Activated CD4-positive, alpha-beta T cell treated with anti-CD3 and anti-CD28 coated beads for 48 hours (primary cell): ENCODE data around the gene CNGA1.
"Not testable (repeated sequence)": the region's sequence is repeated elsewhere in the genome, so short reads cannot be mapped to it uniquely, and the experiment has no call there.

Experiments
- DNase-seq: peaks from one replicate; pipeline ENCODE4 v3.0.0-alpha.2; 2020

Gene CNGA1

DNA sequence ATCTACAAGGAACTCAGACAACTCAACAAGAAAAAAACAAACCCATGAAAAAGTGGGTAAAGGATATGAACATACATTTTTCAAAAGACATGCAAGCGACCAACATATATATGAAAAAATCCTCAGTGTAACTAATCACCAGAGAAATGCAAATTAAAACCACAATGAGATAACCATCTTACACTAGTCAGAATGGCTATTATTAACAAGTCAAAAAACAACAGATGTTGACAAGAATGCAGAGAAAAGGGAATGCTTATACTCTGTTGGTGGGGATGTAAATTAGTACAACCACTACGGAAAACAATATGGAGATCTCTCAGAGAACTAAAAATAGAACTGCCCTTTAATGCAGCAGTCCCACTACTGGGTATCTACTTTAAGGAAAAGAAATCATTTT, 12.2 kb upstream of the CNGA1 start:
- no peak for DNase-seq

DNA sequence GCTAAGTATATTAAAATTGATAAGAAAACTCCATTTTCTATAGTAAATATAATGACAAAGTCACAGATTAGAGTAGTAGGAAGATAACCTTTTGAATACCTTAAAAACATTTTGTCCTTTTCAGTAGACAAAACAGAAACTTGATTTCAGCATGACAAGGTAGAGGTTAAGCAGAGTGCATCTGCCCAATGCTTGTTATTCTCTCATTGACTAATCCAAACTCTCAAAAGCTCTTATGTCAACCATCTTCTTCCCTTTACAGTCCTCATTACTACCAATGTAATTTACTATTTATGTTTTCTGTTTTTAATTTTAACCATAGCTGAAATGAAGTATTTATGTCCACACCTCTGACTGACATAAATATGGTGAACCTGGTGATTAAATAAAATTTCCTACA, 11.2 kb upstream of the CNGA1 start:
- DNase-seq: no peak

DNA sequence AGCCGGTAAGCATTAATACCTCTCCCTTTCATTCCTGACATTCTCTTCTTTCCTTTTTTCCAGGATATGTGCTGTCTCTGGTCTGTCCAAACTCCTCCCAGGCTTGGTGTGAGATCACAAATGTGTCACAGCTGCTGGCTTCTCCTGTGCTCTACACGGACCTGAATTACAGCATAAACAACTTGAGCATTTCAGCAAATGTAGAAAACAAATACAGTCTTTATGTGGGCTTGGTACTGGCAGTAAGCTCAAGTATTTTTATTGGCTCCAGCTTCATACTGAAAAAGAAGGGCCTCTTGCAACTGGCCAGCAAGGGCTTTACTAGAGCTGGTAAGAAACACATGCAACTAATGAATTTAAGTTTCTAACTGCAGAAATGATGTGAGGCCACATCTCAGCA, 8.5 kb upstream of the CNGA1 start:
- no peak for DNase-seq

DNA sequence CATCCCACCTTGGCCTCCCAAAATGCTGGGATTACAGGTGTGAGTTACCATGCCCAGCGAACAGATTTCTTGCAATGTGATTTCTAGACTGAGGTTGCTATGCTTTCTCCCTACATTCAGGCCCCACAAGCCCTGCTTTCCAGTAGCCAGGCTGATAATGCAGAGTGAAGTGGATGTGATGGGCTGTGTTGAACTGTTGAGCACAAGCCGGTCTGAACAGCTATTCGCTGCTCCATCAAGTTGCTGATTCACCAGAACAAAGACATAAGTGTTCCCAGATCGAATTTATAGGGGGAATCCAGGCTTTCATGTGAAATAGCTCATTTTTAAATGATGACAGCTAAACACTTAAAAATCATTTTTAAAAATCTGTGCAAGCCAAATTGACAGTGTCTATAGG, 8.0 kb upstream of the CNGA1 start:
- no peak for DNase-seq

DNA sequence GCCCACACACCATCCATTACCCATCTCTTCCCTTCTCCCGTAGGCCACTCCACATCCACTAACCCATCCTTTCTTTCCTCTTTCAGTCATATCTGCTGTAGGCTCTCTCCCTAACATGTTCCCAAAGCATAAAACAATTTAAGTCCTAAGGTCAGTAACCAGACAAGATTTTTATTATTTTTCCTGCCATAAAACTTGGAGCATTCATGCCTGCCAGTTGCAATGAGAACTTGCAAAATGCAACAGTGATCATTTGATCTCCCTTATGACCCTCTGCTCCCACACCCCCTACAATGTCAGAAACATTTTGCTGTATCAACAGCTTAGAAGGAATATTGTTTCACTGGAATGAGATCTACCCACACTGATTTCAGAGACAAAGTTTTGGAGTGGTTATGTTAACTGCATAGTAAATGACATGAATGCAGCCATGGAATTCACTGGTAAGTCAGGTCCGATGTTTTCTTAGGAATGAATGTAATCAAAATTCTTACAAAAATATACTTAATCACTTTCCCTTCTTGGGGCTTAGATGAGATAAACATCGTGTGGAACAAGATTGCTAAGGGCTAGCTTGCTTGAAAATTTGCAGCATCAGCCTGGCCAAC, 5.8 kb upstream of the CNGA1 start:
- DNase-seq: no peak

DNA sequence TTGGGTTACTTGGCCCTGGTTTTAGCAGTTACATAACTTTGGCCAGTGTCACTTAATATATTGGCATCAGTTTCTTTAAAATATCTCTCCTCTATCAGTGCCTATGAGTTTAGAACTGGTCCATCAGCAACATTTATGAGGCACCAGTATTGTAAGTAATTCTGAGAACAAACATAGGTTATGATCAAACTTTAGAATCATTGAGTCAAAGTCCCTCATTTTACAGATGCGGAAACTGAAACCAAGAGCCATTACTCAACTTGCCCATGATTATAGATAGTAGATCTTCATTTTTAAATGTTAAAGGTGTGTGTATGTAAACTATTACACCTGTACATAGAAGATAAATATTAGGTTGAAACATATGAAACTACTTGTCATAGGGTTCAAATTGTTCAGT, 4.6 kb upstream of the CNGA1 start:
- no peak for DNase-seq

DNA sequence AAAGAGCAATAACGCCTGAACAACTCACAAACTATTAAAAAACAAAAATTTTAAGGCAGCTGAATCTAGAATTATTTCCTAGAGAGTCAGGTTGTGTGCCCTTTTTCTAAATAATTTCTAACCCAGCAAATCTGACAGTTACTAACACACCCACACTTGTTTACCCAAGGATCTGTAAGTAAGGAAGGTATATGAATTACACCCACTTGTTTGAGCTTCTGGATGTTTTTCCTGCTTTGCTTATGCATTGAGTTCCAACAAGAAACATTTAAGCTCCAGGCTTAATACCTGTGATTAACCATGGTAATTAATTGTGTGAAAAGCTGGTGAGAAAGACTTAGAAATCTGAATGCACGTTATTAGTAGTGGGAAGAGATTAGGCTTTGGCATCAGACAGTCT, 1.6 kb upstream of the CNGA1 start:
- DNase-seq: no peak

DNA sequence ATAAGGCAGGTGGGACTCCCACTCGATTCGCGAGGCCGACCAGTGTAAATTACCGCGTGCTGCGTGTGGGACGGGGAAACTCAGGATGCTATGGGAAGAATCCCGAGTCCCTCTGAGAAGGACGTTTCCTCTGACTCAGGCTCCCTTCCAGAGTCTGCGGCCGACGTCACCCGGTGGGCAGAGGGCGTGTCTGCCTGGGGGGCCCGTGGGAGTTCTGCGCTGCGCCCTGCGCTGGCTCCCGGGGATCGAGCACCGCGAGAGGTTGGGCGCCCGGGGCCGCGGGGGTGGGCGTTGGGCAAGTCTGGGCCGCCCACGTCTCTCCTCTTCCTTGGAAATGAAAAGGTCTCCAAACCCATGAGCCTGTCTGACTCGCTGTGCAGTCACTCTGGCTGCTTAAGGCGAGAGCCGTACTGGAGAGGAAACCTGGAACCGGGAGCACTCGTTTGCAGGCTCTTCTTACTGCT, 659 bp upstream of the CNGA1 start:
- peak; percentile 73 for DNase-seq

DNA sequence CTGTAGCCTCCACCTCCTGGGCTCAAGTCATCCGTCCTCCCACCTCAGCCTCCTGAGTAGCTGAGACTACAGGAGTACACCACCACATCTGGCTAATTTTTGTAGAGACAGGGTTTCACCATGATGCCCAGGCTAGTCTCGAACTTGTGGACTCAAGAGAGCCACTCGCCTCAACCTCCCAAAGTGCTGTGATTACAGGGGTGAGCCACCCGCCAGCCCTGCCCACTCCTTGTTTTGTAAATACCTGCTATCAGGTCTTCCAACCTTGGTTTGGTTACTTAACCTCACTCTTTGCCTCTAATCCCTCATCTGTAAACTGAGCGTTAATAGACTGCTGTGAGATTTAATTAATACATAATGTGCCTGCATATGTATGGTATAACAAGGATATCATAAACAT, 803 bp downstream of the CNGA1 start:
- no peak for DNase-seq

DNA sequence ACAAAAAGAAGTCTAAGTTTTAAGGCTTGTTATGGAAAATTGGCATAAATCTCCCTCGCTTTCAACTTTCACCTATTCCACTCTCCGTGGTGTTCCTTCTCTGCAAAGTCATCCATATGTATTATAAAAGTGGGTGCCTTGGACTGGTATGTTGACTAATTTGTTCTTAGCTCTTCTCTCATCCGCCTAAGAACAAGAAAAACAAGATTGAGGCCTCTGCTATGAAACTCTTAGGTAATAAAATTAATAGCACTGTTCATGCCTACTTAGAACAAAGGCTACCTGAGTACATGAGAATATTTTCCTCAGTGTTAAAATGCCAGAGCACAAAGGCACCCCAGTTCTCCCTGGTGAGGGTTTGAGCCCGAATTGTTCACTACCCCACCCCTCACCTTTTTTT, 1.3 kb downstream of the CNGA1 start:
- DNase-seq: no peak

DNA sequence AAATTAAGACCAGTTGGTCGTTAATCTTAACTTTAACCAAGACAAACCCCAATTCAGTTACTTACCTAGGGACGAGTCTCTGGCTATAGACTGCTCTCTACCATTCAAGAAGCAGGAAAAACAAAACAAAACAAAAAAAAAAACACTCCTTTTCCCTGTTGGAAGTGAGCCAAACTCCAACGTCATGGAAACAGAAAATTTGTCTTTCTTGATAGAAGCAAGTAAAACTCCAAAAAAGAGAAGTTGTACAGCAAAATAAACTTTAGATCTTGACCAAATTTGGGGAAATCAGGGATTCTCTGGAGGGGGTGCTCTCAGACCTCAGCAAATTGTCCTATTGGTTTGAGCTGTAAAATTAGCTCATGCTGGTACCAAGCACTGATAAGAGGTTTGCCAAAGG, 3.7 kb downstream of the CNGA1 start:
- DNase-seq: no peak

DNA sequence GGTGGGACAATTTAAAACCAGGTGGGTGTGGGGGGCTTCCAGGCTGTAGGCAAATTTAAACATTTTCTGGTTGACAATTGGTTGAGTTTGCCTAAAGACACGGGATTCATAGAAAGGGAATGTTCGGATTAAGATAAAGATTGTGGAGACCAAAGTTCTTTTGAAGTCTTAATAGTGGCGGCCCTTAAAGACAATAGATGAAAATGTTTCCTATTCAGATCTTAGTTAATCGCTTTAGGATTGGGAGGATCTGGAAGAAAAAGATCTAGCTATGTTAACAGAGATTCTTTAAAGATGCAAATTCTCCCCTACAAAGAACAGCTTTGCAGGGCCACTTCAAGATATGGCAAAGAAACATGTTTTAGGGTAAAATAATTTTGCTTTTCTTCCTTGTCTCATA, 4.8 kb downstream of the CNGA1 start:
- DNase-seq: no peak

DNA sequence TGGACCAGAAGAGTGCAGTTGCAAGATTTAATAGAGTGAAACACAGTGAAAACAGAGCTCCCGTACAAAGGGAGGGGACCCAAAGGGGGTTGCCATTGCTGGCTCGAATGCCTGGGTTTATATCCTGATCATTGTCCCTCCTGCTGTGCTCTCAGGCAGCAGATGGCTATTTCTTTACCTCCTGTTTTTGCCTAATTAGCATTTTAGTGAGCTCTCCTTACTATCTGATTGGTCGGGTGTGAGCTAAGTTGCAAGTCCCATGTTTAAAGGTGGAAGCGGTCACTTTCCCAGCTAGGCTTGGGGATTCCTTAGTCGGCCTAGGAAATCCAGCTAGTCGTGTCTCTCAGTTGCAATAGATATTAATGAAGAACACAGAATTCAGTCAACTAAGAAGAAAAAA, 5.6 kb downstream of the CNGA1 start:
- not testable (repeated sequence) for DNase-seq

DNA sequence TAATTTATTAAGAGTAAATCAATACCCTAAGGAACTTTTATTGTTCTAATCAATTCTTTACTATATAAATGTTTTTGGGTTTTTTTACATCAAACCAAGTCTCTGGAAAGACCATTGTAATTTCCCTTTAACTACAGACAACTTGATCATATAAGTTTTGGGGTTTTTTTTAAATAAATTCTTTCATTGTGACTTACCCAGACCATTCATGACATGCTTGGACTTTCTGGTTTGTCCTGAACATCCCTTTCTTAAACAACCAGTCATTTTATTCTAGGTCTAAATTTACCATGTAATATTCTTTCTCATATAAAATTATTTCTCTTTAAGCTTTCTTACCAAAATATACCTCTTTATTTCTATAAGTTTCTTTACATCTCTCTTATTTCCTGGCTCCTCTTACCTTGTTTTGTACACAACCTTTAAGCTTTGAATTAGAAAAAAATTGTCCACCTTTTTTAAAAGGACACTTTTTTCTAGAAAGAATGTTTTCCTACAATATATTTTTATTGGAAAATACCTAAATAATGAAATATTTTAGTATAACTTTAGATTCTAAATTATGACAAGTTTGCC, 8.4 kb downstream of the CNGA1 start:
- DNase-seq: no peak

DNA sequence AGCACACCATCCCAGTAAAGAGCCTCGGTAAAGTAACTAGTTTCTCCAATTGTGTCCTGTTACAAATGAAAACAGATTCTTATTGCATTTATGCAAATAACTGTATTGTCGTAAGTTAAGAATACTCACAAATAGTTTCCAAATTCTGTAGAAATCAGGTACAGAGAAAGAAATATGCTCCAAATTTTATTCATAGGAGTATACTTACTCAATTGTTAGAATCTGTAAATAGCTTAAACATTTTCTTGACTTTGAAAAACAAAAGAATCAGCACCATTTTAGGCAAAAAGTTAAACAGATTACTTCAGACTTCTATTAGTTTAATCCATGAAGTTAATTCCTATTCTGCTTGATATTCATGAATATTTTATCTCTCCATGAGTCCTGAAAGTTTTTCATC, 10.7 kb downstream of the CNGA1 start:
- DNase-seq: no peak

DNA sequence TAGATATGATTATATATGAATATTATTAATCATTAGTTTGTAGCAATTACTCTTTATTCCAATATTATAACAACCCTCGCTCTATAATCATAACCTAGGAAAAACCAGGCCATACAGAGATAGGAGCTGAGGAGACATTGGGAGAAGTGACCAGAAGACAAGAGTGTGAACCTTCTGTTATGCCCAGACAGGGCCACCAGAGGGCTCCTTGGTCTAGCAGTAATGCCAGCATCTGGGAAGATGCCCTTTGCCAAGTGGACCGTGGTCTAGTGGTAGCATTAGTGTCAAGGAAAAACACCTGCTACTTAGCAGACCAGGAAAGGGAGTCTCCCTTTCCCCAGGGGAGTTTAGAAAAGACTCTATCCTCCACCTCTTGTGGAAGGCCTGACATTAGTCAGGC, 12.9 kb downstream of the CNGA1 start:
- DNase-seq: peak; percentile 47

DNA sequence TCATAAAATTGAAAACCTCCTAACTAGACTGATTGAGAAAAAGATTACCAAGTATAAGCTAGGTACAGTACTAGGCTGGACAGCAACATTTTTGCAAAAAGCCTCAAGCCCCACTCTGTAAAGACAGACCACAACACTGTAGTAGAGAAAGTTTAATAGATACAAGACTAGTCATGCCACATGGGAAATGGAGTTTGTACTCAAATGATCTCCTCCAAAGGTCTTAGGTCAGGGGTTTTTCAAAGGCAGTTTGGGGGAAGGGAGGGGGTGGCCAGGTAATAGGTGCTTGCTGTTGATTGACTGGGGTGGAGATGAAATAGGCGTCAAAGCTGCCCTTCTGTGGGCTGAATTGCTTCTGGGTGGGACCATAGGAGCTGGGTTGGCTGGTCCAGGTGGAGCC, 14.2 kb downstream of the CNGA1 start:
- no peak for DNase-seq

DNA sequence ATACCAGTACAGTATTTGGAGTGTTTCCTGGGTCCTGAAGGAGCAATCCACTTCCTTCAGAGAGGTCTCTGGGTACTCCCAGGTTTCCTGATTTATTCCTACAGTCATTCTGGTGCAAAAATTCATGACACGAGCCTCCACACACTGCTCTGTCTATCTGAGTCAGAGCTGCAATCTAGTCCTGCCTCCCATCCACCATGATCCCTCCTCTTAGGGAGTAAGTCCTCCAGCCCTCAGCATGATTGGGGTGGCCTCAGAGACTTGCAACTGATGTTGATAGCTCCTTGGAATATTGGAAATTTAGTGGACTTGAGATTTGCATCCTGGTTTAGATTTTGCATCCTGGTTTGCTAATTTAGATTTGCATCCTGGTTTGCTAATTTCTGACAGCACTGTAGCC, 20.5 kb downstream of the CNGA1 start:
- no peak for DNase-seq

DNA sequence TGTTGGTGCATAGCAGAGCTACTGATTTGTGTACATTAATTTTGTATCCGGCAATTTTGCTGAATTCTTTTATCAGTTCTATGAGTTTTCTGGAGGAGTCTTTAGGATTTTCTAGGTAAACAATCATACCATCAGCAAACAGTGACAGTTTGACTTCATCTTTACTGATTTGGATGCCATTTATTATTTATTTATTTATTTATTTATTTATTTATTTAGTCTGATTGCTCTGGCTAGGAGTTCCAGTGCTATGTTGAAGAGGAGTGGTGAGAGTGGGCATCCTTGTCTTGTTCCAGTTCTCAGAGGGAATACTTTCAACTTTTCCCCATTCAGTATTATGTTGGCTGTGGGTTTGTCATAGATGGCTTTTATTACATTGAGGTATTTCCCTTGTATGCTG, 24.0 kb downstream of the CNGA1 start:
- not testable (repeated sequence) for DNase-seq

DNA sequence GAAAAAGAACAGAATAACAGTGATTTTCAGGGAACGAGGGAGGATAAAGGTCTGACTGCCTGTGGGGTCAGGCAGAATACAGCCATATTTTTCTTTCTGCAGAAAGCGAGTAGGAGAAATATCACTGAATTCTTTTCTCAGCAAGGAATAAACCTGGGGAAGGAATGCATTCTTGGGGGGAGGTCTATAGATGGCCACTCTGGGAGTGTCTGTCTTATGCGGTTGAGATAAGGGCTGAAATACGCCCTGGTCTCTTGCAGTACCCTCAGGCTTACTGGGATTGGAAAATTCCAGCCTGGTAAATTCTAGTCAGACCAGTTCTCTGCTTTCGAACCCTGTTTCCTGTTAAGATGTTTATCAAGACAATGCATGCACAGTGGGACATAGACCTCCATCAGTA, 26.3 kb downstream of the CNGA1 start:
- no peak for DNase-seq

DNA sequence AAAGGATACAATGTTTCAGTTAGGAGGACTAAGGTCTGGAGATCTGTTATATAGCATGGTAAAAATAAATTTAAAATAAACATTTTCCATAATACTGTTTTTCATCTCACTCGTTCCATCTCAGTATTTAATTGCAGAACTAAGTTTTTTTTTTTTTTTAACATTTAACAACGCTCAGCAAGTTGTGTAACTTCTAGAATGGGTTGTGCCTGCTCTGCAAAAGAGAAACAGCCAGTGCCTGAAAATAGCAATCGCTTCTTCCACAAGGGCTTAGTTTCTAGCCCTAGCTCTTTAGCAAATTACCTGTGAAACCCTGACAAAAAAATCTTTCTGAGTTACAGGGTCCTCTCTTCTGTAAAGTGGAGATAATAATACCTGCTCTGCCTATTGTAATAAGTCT, 41.9 kb downstream of the CNGA1 start:
- no peak for DNase-seq

DNA sequence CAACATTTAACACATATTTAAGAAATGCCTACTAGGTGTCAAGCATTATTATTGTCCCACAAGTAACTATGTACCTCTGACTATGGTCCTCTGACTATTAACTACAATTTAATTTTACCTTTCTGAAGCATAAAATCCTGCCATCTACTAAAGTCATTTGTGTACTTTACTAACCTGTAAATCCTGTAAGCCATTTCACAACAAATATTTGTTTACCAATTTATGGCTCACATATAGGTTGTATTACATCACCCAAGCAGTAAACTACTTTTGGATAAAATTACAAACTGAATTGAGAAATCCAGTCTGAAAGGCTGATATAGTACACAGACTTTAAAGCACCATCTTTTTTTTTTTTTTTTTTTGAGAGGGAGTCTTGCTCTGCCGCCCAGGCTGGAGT, 43.8 kb downstream of the CNGA1 start:
- no peak for DNase-seq

DNA sequence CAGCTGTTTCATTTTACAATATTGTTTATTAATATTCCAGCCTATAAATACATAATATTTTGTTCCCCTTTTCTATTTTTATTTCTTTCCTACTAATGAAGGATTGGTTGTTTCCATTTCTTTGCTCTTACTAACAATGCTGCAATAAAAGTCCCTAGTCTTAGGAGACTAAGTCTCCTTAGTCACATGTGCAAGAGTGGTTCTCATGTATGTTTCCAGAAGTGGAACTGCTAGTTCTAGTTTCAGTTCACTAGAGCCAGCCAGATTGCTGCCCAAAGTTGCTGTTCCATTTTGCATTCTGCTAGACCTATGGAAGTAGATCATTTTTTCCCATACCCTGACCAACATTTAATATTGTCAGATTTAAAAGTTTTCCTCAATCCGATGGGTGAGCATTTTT, 44.3 kb downstream of the CNGA1 start:
- no peak for DNase-seq

DNA sequence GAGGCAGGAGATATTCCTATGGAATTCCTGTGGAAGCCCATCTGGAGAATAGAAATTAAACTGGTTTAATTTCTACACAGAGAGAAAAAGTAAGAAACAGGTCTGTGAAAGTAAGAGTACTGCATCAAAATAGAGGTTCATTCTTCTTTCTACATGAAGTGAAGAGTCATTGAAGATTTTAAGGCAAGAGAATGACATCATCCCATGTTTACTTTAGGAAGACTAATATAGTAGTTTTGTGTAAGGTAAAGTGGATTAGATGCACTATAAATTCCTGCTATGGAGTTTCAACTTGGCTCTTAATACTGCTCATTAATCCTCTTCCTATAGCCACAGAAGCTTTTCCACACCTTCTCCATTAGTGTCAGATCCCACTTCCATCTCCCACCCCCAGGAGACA, 47.6 kb downstream of the CNGA1 start:
- DNase-seq: no peak

DNA sequence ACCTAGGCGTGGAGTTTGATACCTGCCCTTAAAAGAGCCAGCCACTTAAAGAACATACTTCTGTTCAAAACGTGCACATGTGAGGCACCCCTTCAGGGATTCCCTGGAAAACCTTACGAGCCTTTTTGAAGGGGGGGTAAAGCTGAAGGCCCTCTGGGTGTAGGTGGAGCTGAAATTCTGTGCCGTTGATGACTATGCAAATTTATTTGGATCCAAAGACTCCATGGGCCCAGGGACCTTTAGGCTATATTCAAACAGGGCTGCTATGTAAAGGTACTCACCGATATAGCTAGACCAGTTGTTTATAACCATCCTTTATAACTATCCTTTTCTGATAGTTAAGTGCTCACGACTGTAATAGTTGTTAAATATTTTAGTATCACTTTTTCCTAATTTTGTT, 61.8 kb downstream of the CNGA1 start:
- no peak for DNase-seq

DNA sequence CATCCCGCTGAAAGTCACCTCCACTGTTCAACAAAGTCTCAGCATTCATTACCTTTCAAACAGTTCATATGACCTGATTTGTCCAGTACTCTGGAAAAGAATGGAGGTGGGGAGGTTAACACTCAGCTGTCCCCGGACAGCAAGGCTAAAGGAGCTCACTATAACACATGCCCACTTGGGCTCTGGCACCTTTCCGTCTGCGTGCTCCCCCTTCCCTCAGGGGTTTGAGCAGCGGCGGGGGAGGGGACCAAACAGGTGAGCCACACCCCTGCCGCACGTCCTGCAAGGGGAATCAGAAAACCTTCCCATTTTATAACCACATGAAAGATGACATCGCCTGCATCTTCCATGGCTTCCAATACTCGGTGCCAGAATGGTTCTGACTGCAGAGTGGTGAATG, 62.2 kb downstream of the CNGA1 start:
- DNase-seq: no peak
